Activated CD8-positive, alpha-beta memory T cell treated with anti-CD3 and anti-CD28 coated beads for 24 hours (primary cell): Measurements from ENCODE around the gene S100A14.
"Not testable (repeated sequence)": the region's sequence is repeated elsewhere in the genome, so short reads cannot be mapped to it uniquely, and the experiment has no call there.

Source experiments
- DNase-seq: peaks from one replicate; pipeline ENCODE4 v3.0.0-alpha.2; 2020

Gene S100A14

DNA sequence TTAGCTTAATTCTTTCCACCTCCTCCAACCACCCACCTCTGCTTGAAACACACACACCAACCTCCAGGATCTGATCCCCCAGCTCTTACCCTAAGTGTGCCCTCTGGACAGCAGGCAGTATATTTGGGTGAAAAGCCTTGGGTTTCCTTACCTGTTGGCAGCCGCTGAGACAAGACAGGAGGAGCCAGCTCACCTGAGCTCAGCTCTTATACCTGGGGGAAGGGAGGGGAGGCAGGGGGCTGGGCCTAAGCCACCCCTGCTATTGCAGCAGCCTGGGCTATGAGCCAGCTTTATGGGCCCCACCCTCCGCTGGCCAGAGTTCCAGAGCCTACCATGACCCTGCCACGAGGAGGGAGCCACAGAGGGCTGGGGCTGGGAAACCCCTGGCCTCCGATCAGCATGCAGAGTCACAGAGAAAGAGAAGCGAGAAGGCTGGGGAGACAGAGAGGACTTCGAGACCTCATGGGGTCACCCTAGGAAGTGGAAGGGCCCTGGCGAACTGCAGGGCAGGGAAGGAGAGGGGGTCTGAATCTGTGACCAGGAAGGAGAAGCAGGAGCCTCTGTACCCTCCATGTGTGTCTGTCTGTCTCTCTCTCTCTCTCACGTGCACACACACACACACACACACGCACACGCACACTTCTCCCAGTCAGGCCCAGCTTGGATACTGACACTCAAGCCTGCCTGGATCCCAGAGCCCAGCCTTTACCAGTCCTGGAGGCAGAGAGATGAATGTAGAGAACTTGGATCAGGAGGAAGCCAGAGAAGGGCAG lies at the start of gene S100A14:
TSS of gene S100A14 (minus strand) at position 182 of the 773 bp plus-strand sequence. CDS start 467 bp downstream, outside the sequence.
- no peak for DNase-seq

DNA sequence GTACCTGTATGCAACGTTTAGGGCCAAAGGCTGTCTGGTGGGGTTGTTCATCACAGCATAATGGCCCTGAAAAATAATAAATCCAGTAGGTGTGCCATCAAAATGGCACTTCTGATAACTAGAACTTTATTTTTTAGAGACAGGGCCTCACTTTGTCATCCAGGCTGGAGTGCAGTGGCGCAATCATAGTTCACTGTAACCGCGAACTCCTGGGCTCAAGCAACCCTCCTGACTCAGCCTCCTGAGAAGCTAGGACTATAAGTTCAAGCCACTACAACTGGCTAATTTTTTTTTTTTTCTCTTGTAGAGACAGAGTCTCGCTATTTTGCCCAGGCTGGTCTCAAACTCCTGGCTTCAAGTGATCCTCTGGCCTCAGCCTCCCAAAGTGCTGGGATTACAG lies 47.1 kb upstream of the S100A14 start:
- no peak for DNase-seq

DNA sequence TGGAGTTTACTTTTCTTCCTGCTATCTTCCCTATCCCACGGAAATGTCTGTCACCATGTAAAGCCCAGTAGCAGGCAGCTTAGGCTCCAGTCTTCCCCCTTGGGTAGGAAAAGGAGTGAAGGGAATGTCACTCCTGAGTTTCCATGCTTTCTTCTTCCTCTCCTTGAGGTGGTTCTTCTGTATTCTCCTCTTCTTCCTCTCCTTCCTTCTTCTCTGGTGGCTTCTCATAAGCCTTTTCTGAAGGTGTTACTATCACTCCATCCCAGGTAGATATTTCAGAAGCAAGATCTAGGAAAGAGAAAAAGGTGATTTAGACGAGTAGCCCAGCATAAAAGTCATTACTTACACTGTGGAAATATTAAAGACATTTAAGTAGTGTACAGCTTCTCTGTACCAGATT lies 46.1 kb upstream of the S100A14 start:
- DNase-seq: no peak

DNA sequence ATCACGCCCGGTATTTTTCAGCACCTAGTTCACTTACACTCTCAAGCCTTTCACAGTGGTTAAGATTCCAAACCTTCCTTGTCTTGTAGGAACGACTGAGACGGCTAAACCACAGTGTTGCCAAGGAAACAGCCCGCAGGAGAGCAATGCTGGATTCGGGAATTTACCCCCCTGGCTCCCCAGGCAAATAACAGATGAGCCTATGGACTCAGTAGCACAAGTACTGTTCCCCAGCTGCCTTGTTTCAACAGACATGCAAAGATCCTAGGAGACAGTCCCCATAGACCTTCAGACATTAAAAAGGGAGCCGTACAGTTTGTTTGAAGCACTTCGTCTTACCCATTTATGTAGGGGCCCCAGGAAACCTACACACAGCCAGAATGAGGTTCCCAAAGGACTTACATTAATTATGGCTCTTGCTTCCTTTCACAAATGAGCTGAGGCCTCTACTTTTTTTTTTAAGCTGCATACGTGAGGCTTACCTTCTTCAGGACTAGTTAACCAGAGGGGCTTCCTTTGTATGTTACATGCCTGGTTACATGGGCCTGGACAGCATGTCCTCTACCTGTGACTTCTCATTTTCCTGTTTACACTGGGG lies 45.1 kb upstream of the S100A14 start:
- DNase-seq: no peak

DNA sequence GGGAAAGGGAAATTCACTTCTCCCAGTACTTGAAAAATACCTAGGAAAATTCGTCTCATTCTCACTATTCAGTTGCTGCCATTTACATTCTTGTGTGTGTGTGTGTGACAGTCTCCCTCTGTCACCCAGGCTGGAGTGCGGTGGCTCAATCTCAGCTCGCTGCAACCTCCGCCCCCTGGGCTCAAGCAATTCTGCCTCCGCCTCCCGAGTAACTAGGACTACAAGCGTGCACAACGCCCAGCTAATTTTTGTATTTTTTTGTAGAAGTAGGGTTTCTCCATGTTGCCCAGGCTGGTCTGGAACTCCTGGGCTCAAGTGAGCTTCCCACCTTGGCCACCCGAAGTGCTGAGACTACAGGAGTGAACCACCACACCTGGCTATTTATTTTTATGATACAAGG lies 43.5 kb upstream of the S100A14 start:
- no peak for DNase-seq

DNA sequence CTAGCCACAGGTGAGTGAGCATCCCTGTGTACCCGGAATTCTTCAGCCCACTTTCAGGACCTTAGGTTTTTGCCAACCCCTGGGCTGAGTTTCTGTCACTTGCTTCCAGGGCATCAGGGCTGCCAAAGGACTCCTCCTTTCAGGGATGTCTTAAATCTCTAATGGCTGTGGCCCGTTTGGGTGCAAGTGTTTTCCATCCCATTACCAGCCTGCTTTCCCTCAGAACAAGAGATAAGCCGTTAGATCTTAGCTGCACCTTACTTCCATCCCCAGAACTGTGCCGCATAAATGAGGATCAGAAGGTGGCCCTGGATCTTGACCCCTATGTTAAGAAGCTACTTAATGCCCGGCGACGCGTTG lies 43.0 kb upstream of the S100A14 start:
- no peak for DNase-seq

DNA sequence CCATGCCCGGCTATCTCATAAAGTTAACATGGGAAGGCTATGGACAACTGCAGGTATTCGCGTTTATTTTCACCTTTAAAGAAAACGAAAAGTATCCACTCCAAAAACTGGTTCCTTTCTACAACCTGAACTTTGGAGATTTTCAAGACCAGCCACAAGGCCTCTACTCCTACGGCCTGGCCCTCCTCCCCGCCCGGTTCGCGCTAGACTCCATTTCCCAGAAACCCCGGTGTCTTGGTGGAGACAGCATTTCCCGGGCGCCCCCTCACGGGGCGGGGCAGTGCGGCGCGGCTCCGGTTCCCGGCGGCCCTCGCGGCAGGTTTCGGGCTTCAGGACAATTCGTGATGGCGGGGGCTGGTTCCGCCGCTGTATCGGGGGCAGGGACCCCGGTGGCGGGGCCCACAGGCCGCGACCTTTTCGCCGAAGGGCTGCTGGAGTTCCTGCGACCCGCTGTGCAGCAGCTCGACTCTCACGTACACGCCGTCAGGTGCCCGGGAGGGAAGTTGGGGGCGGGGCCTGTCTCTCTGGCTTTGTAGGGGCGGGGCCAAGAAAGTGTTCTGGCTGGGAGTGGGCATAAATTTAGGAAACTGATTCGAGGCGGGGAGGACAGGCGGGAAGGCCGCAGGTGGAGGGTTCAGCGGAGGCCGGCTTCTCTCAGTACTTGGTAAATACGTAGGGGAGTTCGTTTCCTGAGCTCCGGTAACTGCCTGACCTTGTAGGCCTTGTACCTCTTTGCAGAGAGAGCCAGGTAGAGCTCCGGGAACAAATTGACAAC lies 42.5 kb upstream of the S100A14 start, which contains the start of gene SNAPIN:
TSS of gene SNAPIN (plus strand) at position 304 of the 775 bp plus-strand sequence. CDS start at position 345, 41 bp downstream.
- DNase-seq: peak; percentile 97

DNA sequence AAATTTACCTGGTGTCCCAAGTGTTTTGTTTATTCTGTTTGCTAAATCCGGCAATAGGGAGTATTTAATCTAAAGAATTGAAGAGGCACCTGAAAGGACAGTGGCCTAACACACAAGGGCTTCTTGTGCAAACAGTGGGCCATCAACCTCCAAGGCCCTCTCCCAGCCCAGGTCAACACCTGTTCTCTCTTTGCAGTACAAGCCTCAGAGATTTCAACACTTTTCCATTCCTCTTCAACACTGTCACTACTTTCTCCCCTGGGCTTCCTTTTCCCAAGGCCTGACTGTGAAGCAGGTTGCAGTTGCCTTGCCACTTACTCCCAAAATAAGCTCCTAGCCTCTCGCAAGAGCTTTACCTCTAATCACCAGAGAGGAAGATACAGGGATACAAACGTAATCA lies 39.2 kb upstream of the S100A14 start:
- no peak for DNase-seq

DNA sequence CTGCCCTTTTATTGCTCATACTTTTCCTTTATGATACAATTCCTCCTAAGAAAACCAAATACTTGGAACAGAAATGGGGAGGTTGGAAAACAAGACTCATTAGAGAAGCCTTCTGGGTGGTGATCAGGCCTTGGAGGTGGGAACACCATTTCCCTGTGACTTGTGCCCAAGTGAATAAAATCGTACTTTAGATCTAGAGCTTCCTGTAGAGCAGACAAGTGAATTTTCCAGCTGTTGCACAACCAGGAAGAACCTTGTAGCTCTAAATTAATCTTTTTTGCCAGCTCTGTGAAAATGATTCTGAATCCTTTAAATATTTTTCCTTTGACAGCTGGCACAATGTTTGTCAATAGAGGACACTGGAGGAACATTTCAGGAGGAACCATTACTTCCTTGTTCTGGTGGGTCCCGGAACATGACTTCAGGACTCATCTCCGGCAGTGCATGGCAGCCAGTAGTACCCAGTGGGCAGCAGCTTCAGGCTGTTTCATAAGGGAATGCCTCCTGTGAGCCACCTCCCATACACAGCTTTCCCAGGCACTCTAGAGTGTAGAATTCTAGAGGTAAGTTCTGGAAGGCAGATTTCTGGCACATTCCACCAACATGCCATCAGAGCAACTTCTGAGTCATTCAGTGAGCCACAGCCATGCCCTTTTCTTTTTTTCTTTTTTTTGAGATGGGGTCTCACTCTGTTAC lies 36.8 kb upstream of the S100A14 start:
- no peak for DNase-seq

DNA sequence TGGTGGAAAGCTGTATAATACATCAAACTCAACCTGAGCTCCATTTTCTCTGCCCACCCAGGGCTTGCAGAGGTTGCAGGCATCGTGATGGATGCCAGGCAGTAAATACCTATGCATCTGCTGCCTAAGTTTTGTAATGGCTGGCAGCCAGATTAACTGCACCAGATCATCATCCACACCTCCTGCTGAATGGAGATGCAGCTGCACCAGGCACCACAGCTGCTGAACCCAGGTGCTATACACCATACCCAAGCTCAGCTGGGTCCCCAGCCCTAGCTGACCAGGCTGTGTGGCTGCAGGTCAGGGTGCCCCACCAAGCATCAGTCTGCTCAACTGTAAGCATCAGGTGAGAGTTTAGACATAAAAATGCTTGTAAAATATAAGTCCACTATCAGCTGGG lies 35.6 kb upstream of the S100A14 start:
- DNase-seq: no peak

DNA sequence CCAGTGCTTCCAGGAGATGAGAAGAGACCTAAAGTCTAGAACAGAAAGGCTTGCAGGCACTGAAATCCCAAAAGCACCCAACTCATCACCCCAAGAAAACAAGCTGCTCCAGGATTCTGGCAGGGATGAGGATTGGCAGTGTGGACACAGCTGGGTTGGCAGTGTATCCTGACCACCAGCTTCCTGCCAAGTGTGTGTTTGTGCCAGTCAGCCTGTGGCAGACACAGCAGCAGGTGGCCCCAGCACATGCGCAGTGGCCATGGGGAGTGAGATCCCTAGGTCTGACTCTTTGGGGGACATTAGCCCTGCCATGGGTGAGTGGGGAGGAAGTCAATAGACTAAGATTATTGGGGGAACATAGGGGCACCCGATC lies 33.7 kb upstream of the S100A14 start:
- no peak for DNase-seq

DNA sequence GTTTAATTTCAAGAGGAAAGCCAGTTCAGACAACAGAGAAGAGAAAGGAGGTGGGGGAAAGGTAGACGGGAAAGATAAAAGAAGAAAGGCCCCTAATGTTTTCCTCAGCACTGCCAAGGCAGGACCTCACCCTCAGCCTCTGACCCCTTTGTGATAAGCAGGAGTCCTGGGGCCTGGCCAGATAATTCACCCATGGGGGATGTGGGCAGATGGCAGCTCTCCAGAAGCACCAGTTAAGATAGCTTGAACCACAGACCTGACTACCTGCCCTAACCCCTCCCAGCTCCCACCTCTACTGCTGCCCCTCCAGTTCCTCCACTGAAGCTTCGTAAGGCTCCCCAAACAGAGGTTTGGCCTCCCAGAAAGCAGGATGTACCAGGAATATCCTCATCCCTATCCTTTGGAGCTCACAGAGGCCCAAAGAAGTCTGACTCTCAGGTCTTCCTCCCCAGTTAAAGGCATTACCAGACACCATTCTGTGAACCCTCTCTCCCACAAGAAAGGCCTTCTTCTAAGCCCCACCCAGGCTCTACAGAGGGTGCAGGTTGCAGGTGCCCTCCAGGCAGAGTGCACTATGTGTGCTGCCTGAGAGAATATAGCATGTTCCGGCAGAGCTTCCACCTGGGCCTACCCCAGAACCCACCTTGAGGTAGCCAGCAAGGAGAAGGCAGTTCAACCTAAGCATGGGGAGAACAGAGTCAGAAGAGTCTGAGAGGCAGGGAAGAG lies 33.2 kb upstream of the S100A14 start:
- no peak for DNase-seq

DNA sequence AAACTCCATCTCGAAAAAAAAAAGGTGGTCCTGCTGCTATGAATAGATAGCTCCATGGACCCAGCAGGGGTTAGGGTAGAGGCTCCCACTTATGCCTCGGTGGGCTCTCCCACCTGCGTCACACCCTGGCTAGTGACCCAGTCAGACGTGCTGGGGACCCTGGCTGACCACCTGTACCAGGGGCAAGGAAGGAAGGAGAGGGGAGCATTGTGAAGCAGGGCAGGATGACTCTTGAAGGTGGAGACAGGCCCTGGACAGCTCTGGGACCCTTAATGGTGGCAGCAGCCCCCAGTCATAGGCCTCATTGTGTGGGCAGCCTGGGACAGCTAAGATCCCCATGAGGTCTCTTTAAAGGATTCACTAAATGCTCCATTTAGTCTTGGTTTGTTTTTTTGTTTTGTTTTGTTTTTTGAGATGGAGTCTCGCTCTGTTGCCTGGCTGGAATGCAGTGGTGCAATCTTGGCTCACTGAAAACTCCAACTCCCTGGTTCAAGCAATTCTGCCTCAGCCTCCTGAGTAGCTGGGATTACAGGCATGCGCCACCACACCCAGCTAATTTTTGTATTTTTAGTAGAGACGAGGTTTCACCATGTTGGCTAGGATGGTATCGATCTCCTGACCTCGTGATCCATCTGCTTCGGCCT lies 32.0 kb upstream of the S100A14 start:
- DNase-seq: no peak

DNA sequence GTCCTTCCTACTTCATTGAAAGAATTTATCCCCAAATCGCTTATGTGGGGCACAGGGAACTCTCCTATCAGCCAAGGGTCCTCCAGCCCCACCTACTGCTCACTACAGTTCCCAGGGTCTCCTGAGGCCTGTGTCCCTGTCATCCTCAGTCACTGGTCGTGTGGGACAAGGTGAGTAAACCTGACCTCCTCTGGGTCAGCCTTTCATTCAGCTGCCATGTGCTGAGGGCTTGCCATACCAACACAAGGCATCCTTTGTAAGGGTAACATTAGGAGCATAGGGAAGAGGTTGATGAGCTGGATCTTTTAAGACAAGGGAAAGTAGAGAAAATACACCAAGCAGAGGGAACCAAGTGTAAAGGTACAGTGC lies 31.2 kb upstream of the S100A14 start:
- no peak for DNase-seq

DNA sequence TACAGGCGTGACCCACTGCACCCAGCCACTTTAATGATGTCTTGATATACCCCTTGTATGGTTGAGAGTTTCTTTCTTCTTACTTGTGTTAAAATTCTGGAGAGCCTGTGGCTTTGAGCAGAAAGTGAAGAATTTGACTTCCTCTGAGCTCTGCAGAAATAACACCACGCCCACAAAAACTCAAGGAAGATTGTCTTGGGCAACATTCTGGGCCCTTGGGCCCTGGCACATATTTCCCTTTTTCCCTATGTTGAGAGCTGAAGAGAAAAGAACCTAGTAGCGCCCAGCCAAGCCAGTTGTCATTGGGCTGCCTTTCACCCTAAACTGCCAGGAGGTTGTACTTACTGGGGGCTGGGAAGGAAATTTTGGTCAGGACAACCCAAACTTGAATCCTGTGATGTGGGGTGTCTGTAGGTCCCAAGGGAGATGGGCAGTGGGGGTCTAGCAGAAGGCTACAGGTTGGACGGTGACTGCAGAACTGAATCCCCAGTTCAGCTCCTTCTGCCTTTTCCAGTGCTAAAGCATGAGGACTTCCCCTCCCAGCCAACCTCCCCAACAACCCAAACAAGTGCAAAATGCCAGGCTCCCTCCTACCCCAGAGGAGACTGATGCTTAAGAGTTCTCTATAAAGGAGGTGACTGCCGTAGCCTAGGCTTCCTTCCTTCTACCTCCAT lies 30.7 kb upstream of the S100A14 start:
- DNase-seq: no peak

DNA sequence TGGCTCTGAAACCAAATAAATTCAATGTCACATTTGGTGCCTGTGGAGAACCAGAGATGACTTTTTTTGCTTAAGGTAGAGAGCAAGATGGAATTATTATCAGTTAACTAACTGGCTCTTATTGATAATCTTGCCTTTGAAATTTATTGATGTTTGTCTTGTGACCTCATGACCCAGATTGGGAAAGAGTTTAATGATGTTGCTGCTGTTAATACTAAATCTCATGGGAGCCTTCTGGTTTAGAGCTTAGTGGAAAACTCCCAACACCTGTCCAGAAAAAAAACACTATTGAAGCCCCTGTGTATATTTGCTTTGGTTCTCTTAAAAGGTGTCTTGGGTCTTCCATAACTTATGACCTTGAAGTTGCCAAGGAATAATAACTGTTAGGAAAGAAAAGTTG lies 27.7 kb upstream of the S100A14 start:
- DNase-seq: no peak

DNA sequence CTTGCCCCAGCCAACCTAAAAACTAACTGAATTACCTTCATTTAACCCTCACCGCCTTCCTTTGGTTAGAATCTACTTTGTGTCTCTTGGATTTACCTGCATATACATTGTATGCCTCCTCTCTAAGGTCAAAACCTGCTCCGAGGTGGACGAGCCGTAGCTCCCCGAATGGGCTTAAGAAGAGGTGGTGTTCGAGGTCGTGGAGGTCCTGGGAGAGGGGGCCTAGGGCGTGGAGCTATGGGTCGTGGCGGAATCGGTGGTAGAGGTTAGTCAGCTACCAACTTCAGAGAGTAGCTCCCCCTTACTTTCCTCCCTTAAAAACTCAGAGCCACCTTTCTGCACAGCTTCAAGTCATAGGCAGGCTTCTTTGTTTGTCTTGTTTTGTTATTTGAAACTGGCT lies 27.0 kb upstream of the S100A14 start:
- DNase-seq: no peak

DNA sequence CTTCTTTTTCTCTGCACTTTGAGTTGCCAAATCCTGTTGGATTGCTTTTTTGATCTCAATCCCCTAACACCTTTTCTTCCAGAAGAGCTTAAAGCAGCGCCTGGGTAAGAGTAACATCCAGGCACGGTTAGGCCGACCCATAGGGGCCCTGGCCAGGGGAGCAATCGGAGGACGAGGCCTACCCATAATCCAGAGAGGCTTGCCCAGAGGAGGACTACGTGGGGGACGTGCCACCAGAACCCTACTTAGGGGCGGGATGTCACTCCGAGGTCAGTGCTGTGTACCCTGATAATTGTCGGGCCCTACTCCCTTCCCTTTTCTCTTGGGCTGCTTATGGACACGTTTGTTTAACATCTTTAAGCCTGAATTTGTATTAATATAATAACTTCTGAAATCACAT lies 26.0 kb upstream of the S100A14 start:
- no peak for DNase-seq

DNA sequence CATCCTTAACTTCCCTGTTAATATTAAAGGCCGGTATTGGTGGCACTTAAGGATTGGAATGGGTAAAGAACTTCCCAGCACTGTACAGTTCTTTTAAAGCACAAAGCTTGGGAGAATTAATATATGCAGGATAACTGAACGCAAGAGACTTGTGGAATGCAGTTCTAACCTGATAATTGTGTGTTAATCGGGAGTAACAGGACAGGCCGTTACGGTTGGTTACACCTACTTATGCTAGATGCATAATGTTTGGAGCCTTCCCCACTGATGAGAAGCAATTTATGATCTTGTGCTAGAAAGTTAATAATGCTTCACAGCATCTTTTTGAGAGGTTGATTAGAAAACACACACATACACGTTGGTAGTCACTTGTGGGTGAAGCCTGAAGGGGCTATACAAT lies 24.7 kb upstream of the S100A14 start:
- DNase-seq: no peak

DNA sequence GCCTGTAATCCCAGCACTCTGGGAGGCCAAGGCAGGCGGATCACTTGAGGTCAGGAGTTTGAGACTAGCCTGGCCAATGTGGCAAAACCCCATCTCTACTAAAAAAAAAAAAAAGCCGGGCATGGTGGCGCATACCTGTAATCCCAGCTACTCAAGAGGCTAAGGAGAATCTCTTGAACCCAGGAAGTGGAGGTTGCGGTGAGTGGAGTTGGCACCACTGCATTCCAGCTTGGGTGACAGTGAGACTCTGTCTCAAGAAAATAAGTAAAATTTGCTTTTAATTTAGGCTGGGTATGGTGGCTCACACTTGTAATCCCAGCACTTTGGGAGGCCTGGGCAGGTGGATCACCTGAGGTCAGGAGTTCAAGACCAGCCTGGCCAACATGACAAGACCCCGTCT lies 24.1 kb upstream of the S100A14 start:
- DNase-seq: not testable (repeated sequence)

DNA sequence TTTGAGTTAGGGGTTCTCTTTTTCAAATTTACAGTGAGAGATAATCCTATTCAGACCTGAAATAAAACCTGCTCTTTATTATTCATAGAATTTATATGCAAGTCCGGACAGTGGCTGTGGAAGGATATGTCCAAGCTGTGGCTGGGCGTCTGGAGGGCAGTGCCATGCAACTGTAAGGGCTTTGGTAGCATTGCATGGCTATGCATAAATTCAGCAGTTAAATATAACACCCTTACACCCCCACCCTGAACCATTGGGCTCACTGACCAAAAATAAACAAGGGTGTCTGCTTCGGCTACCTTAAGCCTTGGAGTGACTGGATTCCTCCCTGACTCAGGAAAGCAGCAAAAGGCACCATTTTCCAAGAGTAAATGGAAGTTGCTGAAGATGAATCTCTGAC lies 23.2 kb upstream of the S100A14 start:
- no peak for DNase-seq

DNA sequence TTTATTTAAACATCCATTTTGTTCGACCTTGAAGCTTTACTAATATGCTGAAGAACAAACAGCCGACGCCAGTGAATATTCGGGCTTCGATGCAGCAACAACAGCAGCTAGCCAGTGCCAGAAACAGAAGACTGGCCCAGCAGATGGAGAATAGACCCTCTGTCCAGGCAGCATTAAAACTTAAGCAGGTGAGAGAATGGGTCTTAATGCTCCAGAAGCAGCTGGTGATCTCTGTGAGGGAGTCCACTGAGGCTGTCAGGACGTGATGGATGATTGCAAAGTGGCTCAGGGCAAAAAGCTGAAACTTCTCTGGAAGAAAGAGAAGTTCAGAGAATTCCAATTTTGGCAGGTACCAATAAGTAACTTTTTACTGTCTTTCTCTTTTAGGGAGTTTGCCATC lies 22.1 kb upstream of the S100A14 start:
- no peak for DNase-seq
